Measurements from ENCODE around the gene ITSN1.

The ITSN1 gene

GRCh38 chr21:33835920-33836319 lies 193.6 kb downstream of the ITSN1 start:
- H3K27ac ChIP-seq: no peak overlapping the region
- TF ChIP-seq, protein P1, sequence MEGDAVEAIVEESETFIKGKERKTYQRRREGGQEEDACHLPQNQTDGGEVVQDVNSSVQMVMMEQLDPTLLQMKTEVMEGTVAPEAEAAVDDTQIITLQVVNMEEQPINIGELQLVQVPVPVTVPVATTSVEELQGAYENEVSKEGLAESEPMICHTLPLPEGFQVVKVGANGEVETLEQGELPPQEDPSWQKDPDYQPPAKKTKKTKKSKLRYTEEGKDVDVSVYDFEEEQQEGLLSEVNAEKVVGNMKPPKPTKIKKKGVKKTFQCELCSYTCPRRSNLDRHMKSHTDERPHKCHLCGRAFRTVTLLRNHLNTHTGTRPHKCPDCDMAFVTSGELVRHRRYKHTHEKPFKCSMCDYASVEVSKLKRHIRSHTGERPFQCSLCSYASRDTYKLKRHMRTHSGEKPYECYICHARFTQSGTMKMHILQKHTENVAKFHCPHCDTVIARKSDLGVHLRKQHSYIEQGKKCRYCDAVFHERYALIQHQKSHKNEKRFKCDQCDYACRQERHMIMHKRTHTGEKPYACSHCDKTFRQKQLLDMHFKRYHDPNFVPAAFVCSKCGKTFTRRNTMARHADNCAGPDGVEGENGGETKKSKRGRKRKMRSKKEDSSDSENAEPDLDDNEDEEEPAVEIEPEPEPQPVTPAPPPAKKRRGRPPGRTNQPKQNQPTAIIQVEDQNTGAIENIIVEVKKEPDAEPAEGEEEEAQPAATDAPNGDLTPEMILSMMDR (conservative IDR thresholded peaks at IDR 0.05): no peak

DNA sequence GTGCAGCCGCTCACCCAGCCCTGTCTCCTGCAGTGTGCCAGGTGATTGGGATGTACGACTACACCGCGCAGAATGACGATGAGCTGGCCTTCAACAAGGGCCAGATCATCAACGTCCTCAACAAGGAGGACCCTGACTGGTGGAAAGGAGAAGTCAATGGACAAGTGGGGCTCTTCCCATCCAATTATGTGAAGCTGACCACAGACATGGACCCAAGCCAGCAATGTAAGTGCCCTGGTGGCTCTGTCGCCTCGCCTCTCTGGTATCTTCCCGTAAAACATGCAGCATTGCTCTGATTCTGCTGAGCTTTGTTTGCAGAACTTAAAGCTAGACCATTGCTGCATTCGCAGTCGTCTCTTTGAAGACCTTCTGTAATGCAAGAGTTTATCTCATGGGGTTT lies 194.1 kb downstream of the ITSN1 start:
- H3K27ac ChIP-seq: no peak overlapping the region
- TF ChIP-seq, protein P1 (conservative IDR thresholded peaks at IDR 0.05): no peak

DNA sequence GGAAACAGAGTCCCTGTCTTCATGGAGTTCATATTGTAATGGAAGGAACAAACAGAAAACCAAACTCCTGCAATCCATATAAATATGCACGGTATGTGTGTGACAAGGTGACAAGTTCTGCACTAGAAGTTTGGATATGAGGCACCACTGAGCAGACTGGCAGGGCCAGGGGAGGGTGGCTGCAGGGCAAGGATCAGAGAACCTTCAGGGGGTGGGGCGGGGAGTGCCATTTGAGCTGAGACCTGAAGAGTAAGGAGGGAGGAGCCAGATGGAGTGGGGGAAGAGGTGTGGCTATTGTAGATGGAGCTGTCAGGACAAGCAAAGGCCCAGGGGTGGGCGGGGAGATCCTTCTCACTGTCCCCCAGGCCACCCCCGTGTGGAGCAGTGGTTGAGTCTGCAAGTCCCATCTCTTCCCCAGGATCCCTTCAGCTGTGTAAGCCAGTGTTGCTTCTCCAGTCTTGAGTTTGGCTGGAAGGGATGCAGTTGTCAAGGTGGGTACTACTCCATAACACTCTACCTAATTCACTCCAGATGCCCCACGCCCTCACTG lies 196.9 kb downstream of the ITSN1 start:
- TF ChIP-seq, protein P1 (conservative IDR thresholded peaks at IDR 0.05): no peak
- H3K27ac ChIP-seq: no peak overlapping the region

GRCh38 chr21:33839806-33840205 lies 197.5 kb downstream of the ITSN1 start:
- no peak overlapping the region for H3K27ac ChIP-seq
- TF ChIP-seq, protein P1 (conservative IDR thresholded peaks at IDR 0.05): no peak

- TF ChIP-seq, protein P1 (conservative IDR thresholded peaks at IDR 0.05): no peak
- no peak overlapping the region for H3K27ac ChIP-seq
Observed at GRCh38 chr21:33840771-33841170, 198.5 kb downstream of the ITSN1 start.

DNA sequence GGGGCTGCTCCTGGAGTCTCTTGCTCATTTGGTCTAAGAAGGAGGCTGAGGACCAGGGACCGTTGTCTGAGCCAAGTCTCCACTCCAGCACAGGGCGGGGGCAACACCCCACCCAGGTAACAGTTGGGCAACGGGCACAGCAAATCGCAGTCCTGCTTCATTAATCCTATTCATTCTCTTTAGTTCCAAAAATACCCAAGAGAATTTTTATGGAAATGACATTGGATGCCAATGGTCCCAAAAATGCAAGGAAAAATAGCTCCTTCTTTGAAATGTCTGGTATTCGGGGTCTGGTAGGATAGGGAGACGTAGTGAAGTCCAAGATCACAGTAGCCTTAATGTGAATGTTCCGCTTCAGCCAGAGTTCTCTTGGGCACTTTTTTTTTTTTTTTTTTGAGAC lies 199.3 kb downstream of the ITSN1 start:
- TF ChIP-seq, protein P1 (conservative IDR thresholded peaks at IDR 0.05): no peak
- H3K27ac ChIP-seq: no peak overlapping the region

- TF ChIP-seq, protein P1 (conservative IDR thresholded peaks at IDR 0.05): no peak
- no peak overlapping the region for H3K27ac ChIP-seq
Observed at GRCh38 chr21:33843216-33843615, 200.9 kb downstream of the ITSN1 start.

Measured in VCaP (cell line).